ENCODE measurements around the gene TPO.

DNA sequence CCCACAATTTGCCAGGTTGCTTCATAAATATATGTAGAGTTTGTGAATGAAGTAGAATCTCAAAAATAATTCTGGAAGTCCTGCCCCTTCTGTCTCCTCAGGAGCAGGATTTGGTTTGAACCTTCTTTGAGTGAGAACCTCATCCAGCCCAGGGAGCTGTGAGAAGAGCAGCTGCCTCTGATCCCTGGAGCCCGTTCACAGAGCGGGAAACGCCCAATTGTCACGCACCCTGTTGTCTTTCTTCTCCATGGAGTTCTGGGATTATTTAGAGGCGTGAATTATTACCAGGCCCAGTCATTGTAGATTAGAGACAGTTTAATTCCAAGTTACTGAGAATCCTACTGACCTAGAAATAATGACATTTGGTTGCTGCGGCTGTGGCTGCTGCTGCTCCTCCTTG, 66.1 kb downstream of the TPO start:
- TF ChIP-seq POLR2A (IDR thresholded peaks at IDR 0.05) = no peak
- TF ChIP-seq, protein P1, sequence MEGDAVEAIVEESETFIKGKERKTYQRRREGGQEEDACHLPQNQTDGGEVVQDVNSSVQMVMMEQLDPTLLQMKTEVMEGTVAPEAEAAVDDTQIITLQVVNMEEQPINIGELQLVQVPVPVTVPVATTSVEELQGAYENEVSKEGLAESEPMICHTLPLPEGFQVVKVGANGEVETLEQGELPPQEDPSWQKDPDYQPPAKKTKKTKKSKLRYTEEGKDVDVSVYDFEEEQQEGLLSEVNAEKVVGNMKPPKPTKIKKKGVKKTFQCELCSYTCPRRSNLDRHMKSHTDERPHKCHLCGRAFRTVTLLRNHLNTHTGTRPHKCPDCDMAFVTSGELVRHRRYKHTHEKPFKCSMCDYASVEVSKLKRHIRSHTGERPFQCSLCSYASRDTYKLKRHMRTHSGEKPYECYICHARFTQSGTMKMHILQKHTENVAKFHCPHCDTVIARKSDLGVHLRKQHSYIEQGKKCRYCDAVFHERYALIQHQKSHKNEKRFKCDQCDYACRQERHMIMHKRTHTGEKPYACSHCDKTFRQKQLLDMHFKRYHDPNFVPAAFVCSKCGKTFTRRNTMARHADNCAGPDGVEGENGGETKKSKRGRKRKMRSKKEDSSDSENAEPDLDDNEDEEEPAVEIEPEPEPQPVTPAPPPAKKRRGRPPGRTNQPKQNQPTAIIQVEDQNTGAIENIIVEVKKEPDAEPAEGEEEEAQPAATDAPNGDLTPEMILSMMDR (IDR thresholded peaks at IDR 0.05) = no peak

All from thyroid gland (tissue), 4 donors.